ENCODE measurements around the gene TMEM145.

Gene TMEM145

DNA sequence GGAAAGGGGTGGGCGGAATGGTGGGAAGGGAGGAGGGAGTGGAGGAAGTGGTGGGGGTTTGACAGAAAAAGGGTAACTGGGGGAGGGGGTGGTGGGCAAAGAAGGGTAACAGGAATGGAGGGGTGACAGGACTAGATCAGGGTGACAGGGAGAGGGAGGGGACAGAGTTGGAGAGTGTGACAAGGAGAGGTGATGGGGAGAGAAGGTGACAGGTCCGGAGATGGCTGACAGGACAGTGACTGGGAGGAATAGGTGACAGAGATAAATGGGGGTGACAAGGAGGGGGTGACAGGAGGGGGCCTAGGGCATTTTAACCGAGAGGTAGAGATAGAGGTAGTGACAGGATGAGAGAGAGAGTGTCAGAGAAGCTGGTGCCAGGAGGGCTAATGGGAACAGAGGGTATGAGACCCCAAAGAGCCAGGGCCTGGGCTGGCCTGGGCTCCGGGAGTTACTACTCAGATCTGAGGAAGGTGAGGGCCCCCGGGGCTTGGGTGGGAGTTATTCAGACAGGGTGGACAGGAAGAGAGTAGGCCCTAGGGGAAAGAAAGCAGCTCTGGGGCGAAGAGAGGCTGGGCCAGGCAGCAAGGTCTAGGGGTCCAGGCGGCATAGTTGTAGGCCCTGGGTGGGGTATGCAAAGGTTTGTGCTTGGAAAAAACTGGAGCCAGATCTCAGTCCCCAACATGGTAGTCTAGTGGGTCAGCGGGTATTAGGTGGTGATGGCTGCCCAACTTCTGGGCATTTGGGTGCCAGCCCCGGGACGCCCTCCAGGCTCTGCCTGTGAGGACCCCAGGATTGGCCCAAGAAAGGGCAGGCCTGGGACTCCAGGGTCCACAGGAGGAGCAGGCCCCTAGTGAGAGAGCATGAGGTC is 43.4 kb upstream of the TMEM145 start:
- peak in 1 of 2 donors; percentile 20 for DNase-seq (ENCODE audit: low read depth in 2 of 2)
- TF ChIP-seq, protein P1, sequence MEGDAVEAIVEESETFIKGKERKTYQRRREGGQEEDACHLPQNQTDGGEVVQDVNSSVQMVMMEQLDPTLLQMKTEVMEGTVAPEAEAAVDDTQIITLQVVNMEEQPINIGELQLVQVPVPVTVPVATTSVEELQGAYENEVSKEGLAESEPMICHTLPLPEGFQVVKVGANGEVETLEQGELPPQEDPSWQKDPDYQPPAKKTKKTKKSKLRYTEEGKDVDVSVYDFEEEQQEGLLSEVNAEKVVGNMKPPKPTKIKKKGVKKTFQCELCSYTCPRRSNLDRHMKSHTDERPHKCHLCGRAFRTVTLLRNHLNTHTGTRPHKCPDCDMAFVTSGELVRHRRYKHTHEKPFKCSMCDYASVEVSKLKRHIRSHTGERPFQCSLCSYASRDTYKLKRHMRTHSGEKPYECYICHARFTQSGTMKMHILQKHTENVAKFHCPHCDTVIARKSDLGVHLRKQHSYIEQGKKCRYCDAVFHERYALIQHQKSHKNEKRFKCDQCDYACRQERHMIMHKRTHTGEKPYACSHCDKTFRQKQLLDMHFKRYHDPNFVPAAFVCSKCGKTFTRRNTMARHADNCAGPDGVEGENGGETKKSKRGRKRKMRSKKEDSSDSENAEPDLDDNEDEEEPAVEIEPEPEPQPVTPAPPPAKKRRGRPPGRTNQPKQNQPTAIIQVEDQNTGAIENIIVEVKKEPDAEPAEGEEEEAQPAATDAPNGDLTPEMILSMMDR (IDR thresholded peaks at IDR 0.05; ENCODE audit: low read depth, low read length) = no peak
- peak overlapping the region; percentile 62 to 74 for H3K4me3 ChIP-seq (replicated peaks in 1 of 2; ENCODE audit: low read depth in 2 of 2, low read length in 2 of 2)

DNA sequence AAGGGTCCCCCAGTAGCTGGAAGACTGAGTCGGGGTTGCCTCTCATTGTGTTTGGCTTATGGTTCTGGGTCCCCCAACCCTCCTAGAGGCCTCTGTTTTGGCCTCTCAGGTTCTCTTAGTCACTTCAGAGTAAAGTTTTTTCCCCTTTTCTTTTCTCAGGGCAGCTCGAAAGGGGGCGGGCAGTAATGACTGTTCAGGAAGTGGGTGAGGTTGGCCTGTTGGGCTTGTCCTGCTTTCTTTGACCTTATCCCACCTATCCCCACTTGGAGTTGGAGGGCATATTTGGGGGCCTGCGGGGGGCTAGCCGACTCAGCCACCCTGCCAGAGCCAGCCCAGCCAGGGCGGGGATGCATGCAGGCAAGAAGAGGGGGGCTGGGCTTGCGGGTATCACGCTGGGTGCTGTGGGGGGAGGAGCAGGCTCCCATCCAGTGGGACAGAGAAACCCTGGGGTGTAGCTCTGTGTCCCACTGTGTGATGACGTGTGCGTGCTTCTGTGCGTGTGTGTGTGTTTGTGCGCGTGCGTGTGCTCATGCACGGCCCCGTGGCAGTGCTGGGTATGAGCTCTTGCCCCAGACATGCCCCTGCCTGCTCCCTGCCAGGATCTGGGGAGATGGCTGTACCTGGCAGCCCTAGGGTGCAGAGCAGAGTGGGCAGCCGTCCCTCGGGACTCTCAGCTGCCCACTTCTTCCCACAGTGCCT is 42.6 kb upstream of the TMEM145 start:
- peak; percentile 67 to 84 for DNase-seq (ENCODE audit: low read depth in 2 of 2)
- TF ChIP-seq, protein P1 (IDR thresholded peaks at IDR 0.05; ENCODE audit: low read depth, low read length) = no peak
- H3K4me3 ChIP-seq (replicated peaks in 1 of 2; ENCODE audit: low read depth in 2 of 2, low read length in 2 of 2) = peak overlapping the region; percentile 62 to 74

DNA sequence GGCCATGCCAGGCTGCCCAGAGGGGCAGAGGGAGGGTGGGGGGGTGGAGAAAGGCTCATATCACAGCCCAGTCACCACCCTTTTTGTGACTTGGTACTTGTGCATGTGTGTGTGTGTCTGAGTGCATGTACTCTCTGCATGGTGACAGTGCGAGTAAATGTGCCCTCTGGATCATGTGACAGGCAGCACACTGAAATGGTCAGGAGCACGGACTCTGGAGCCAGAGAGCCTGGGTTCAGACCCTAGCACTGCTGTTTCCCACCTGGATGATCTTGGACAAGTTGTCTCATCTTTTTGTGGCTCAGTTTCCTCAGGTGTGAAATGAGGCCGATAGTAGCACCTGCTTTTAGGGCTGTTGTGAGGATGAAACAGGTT is 42.1 kb upstream of the TMEM145 start:
- TF ChIP-seq, protein P1 (IDR thresholded peaks at IDR 0.05; ENCODE audit: low read depth, low read length) = no peak
- H3K4me3 ChIP-seq (replicated peaks in 1 of 2; ENCODE audit: low read depth in 2 of 2, low read length in 2 of 2) = peak overlapping the region; percentile 62 to 74
- no peak for DNase-seq (ENCODE audit: low read depth in 2 of 2)

DNA sequence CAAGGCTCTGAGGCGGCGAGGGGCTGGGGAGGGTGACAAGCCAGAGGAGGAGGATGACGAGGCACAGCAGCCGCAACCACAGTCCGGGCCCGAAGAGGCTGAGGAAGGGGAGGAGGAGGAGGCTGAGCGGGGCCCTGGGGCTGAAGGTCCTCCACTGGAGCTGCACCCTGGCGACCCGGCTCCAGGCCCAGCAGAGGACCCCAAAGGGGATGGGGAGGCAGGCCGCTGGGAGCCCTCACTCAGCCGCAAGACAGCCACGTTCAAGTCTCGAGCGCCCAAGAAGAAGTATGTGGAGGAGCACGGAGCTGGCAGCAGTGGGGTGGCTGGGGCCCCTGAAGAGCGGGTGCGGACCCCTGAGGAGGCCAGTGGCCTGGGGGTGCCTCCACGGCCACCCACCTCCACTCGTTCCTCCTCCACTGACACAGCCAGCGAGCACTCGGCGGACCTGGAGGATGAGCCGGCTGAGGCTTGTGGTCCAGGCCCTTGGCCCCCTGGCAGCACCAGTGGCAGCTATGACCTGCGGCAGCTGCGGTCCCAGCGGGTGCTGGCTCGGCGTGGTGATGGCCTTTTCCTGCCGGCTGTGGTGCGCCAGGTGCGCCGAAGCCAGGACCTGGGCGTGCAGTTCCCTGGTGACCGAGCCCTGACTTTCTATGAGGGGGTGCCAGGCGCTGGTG is 41.1 kb upstream of the TMEM145 start:
- TF ChIP-seq, protein P1 (IDR thresholded peaks at IDR 0.05; ENCODE audit: low read depth, low read length) = no peak
- DNase-seq (ENCODE audit: low read depth in 2 of 2) = no peak
- H3K4me3 ChIP-seq (replicated peaks in 1 of 2; ENCODE audit: low read depth in 2 of 2, low read length in 2 of 2) = no peak overlapping the region

DNA sequence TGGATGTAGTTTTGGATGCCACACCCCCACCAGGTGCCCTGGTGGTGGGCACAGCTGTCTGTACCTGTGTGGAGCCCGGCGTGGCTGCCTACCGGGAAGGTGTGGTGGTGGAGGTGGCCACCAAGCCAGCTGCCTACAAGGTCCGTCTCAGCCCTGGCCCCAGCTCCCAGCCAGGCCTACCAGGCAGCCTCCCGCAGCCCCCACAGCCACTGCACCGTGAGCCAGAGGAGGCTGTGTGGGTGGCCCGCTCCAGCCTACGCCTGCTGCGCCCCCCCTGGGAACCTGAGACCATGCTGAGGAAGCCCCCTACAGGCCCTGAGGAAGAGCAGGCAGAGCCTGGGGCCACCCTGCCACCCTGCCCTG is 40.6 kb upstream of the TMEM145 start:
- no peak overlapping the region for H3K4me3 ChIP-seq (replicated peaks in 1 of 2; ENCODE audit: low read depth in 2 of 2, low read length in 2 of 2)
- no peak for DNase-seq (ENCODE audit: low read depth in 2 of 2)
- TF ChIP-seq, protein P1 (IDR thresholded peaks at IDR 0.05; ENCODE audit: low read depth, low read length) = no peak

DNA sequence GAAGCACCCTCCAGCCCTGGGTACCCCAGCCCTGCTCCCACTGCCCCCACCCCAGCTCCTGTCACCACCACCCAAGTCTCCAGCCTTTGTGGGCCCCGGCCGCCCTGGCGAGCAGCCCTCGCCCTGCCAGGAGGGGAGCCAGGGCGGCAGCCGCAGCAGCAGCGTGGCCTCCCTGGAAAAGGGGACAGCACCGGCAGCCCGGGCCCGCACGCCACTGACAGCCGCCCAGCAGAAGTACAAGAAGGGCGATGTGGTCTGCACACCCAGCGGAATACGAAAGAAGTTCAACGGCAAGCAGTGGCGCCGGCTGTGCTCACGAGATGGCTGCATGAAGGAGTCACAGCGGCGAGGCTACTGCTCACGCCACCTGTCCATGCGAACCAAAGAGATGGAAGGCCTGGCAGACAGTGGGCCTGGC is 40.1 kb upstream of the TMEM145 start:
- DNase-seq (ENCODE audit: low read depth in 2 of 2) = no peak
- no peak overlapping the region for H3K4me3 ChIP-seq (replicated peaks in 1 of 2; ENCODE audit: low read depth in 2 of 2, low read length in 2 of 2)
- TF ChIP-seq, protein P1 (IDR thresholded peaks at IDR 0.05; ENCODE audit: low read depth, low read length) = no peak
